Retina (tissue), 1 donor: ENCODE results near the gene KMT2B.

Experiments used
- DNase-seq: peaks from one replicate; pipeline ENCODE4 v3.0.0-alpha.2; 2016

KMT2B gene

DNA sequence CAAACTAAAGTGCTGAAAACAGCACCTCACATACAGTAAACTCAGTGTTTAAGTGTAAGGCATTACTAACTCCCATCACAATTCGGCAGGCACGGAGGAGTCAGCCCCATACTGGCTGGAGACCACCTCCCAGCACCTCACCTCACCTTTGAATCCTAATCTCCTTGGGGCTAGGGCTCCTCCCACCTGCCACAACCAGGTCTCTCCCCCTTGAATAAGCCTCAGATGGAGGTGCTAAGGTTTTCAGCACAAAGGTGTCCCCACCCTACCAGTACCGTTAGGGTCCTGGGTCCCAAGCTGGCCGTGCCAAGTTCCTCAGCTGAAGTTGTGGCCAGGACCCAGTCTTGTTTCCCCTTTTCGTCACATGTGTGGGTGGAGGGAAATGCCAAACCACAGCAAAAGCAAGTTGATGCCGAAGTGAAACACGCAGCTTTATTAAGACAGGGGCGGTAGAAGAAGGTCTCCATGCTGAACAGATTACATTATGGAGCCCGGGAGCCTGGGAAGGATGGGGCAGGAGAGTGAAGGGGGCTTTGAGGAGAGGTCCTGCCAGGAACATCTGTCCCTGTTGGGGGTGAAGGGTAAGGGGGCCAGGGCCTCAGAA lies 24.4 kb downstream of the KMT2B start, which contains the start of gene IGFLR1:
Gene IGFLR1, minus strand, starts transcription at position 332 of the 604 bp plus-strand sequence. CDS start 1,272 bp downstream, outside the sequence.
- DNase-seq: no peak

DNA sequence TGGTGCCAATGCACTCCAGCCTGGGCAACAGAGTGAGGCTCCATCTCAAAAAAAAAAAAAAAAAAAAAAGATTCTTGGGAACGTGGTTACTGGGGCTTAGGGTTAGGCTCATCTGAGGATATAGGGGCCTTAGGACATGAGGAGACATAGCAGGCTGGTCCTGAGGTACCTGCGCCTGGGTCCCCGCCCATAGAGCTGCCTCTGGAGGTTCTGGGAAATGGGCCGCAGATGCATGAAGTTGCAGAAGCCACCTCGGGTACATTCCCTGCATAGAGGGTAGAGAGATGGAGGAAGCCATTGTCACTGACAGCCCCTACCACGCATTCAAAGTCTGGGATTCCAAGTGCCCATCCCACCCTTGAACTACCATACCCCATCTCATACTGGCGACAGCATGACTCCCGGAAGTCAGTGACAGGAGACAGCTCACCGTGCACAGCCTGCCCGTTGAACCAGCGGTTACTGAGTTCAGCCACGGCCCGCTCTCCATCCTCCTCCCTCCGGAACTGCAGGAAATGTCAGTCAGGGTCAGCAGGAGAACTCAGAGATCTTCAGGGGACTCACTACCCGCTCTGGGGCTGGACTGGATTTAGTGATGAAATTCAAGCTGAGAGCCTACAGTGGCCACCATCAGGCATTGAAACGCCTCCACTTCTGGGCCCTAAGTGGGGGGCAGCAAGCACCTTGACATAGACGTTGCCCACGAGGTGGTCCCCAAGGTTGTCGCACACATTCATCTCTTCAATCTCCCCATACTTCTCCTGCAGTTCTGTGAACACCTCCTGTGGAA lies 26.0 kb downstream of the KMT2B start:
- DNase-seq: no peak

DNA sequence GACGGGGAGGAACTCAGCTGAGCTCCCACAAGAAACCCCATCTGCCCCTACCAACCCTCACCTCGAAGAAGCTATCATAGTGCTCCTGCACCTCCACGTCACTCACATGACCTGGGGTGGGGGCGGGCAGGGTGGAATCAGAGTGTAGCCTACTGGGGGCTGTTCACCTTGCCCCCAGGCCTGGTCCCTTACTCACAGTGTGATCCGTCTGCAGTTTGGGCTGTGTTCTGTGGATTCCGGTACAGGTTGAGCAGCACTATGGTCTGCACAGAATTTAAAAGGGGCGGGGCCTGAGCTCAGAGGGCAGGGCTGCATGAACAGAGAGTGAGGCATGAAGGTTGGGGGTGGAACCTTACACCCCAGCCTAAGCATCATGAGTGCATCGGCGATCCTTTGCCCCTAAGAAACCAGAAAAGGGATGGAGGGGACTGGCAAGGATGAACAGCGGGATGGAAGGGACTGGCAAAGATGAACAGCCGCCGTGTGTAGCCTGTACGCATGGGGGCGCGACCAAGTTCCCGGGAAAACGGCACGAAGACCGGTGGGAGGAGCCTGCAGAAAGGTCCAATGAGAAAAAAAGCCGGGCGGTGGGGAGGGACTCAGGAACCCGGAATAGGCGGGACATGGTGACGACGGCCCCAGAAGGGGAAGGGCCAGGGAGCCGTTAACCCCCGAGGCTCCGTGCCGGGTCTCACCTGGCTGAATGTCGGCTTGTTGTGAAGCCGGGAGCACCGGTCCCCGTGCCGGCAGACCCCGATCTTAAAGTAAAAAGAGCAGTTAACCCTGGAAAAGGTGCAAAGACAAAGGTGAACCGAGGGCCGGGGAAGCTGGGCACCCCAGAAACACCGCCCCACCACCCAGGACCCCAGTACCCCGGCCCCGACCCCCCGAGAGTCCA lies 26.9 kb downstream of the KMT2B start:
- DNase-seq: peak; percentile 95

DNA sequence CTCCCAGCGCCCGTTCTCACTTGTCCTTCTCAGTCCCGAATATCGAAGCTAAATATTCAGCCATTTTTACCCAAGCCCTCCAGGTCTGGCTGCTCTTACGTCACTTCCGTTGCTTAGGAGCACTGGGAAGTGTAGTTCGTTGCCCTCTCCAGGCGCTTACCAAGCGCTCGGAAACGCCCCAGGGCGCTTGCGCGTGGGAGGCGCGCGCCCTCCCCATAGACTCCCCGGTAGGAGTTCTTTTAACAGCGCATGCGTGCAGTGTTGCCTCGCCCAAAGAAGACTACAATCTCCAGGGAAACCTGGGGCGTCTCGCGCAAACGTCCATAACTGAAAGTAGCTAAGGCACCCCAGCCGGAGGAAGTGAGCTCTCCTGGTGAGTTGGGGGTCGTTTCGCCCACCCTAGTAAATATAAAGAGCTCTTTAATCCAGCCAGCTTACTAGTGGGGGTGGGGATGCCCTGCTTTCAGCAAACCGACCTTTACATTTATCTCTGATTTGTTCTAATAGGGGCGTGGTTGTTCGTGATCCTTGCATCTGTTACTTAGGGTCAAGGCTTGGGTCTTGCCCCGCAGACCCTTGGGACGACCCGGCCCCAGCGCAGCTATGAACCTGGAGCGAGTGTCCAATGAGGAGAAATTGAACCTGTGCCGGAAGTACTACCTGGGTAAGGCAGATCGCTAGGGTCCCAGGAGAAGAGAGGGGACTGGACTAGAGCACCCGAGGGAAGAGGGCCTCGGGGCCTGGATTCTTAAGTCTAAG lies 27.7 kb downstream of the KMT2B start, which contains the start of the genes PSENEN and U2AF1L4:
Gene PSENEN, plus strand, starts transcription at position 324 of the 759 bp plus-strand sequence. Its CDS starts 280 bp downstream, at position 604.
Gene U2AF1L4, minus strand, starts transcription at position 91 of the 759 bp plus-strand sequence. Its CDS starts 27 bp downstream, at position 64.
- peak; percentile 96 for DNase-seq

DNA sequence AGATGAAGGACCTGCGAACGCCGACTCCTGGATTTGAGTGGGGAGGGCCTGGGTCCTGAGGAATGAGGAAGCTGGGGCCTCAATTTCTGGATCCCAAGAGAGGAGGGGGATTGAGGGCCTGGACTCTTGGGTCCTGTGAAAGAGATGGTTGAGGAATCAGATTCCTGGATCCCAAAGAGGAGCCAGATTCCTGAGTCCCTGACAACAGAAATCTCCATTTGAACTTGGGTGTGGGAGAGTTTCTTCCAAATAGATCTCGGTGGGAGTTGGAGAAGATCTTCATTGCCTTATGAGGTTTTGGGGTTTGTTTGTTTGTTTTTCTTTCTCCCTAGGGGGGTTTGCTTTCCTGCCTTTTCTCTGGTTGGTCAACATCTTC lies 28.3 kb downstream of the KMT2B start:
- no peak for DNase-seq

DNA sequence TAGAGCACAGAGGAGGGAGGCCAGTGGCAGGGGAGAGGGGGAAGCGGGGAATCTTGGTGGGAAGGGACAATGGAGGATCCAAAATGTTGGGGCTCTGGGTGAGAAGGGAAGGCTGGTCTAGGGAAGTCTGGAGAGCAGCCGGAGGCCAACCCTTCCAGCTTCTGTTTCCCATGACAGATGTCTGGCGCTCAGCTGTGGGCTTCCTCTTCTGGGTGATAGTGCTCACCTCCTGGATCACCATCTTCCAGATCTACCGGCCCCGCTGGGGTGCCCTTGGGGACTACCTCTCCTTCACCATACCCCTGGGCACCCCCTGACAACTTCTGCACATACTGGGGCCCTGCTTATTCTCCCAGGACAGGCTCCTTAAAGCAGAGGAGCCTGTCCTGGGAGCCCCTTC lies 28.7 kb downstream of the KMT2B start:
- no peak for DNase-seq

DNA sequence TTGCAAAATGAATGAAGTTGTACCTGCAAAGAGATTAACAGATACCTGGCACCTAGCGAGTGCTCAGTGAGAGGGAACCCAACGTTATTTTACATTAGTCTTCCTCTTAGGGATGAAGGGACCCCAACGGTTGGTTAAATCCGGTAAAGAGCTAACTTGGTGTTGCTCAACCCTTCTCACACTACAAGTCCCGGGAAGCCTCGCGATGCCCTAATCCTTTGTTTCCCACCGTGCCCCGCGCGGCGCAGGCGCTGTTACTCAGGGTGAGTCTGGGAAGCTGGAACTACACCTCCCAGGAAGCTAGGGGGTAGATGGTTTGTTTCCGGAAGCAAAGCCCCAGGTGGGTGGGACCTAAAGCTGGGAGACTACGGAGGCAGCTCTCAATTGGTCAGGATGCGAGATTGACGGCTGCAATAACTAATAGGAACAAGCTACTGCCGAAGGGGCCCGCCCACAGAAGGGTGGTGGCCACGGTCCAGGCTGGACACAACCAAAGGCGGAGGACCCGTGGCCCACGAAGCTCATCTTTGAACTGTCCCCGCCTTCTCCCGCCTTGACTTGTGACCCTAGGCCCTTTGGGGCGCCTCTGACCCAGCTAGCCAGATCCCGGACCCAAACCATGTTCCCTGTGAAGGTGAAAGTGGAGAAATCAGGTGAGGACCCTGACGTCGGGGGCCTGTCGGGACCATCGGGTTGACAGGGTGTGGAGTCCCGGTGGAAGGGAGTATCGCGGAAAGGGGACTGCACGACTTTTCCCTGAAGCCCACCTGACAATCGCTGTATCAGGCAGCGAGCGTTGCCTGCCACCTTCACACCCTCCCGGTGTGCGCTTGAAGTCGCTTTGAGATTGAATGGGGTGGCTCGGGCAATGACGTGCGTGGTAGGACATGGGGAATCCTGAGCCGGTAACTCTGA lies 30.6 kb downstream of the KMT2B start, which contains the start of gene LIN37:
Gene LIN37, plus strand, starts transcription at position 471 of the 915 bp plus-strand sequence. Its CDS starts 149 bp downstream, at position 620.
- peak; percentile 99 for DNase-seq

DNA sequence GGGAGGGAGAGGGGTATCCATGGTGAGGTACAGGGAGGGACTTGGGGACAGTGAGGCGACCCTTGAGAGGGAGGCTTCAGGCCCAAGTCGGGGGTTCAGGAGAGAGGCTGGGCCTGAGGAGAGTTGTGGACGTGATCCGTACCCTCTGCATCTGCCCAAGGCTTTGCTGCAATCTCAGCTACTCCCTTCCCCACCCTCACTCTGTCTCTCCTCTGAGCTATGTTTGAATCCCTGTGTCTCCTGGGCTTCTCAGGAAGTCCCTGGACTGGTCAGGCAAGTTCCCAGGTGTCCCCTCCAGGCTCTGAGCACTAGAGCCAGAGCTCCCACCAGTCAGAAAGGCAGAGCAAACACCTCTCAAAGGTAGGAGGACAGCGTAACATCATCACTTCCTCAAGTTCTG lies 32.4 kb downstream of the KMT2B start:
- no peak for DNase-seq

DNA sequence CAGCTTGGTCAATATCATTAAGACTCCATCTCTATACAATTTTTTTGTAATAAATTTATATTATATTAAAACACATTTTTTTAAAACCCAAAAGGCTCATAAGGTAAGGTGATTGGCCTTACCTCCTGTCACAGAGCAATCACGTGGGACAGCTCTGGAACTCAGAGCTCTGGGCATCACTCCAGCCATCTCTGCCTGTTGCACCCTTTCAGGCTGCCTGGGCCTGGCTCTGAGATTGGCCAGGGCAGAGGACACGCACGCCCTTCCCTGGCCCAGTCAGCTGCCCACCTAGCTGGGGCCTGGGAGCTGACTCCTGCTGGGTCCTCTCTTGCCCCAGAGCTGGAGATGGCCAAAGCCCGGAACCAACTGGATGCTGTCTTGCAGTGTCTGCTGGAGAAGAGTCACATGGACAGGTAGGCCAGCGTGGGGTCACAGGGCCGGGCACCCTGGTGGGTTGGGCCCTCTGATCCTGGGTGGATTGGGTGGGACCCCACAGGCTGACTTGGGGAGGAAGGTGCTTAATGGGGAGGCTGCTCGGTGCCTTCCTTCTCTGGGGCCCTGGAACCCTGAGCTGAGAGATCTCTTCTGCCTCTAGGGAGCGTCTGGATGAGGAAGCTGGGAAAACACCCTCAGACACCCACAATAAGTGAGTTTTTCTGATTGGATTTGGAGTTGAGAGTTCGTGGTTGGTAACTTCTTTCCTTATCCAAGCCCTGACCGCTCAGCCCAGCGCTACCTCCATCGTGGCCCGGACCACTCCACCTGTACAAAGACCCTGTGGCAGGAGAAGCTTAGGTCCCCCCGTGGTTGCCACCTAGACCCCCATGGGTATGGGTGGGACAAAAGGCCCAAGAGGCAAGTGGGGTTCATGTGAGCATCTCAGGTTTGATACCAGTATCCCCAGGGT lies 34.3 kb downstream of the KMT2B start:
- DNase-seq: no peak

DNA sequence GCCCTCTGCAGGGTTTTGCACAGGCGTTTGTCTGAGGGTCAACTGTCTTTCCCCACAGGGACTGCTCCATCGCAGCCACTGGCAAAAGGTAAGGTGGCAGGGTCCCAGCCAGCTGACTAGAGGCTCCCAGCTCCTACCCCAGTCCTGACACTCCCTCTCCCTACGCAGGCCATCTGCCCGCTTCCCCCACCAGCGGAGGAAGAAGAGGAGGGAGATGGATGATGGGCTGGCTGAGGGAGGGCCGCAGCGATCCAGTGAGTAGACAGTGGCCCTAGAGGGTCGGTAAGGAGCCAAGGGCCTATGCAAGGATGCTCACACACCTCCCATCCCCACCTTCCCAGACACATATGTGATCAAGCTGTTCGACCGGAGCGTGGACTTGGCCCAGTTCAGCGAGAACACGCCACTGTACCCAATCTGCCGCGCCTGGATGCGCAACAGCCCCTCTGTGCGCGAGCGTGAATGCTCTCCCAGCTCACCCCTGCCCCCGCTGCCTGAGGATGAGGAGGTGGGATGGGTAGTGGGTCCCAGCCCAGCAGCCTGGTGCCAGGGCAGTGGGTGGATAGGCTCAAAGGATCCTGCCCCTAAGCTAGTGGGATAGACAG lies 35.0 kb downstream of the KMT2B start:
- DNase-seq: no peak

DNA sequence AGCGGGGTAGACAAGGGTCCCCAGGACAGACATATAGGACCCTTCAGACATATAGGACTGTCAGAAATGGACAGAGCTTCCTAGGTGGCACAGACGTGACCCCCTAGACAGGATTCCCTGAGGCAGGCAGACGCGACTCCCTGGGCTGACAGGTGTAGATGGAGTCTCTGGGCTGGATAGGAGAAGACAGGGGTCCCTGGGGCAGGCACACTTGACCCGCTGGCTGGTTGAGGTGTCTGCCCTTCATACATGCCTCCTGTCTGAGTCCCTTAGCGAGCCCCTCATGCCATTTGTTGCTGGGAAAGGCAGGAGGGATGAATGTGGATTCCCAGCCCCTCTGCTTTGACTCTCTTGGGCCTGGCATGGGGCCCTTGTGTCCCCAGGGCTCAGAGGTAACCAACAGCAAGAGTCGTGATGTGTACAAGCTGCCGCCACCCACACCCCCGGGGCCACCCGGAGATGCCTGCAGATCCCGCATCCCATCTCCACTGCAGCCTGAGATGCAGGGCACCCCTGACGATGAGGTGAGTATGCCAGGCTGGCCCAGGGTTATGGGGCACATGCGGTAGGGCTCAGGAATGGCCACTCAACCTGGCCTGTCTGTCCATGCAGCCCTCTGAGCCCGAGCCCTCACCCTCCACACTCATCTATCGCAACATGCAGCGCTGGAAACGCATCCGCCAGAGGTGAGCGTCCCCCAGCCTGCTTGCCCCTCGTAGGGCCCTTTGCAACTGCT lies 36.0 kb downstream of the KMT2B start:
- no peak for DNase-seq

DNA sequence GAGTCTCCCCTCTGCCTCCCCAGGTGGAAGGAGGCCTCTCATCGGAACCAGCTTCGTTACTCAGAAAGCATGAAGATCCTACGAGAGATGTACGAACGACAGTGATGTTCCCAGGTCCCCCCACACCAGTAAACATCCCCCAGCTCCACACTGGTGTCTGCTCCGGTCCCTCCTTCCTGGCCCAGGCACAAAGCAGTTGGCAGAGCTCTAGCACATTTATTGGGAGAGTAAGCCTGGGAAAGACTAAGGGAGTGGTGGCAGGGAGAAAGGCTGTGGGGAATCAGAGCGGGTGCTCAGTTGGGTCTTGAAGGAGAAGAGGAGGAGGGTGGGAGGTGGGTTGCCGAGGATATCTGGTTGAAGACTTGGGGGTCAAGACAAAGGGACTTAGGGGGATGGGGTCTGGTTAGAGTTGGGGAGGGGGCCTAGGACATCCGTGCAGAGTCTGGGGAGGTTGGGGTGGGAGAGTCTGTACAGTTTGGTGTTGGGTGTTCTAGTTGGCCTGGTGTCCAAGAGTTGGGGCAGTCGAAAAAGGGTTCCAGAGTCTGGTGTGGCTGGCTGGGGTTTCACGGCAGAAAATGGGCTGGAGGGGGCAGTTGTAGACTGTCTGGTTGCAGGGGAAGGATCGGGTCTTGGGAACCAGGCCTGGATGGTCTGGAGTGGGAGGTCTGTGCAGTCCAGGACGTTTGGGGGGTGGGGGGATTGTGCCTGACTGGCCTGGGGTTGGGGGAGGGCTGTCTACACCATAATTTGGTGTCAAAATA lies 36.7 kb downstream of the KMT2B start:
- no peak for DNase-seq

DNA sequence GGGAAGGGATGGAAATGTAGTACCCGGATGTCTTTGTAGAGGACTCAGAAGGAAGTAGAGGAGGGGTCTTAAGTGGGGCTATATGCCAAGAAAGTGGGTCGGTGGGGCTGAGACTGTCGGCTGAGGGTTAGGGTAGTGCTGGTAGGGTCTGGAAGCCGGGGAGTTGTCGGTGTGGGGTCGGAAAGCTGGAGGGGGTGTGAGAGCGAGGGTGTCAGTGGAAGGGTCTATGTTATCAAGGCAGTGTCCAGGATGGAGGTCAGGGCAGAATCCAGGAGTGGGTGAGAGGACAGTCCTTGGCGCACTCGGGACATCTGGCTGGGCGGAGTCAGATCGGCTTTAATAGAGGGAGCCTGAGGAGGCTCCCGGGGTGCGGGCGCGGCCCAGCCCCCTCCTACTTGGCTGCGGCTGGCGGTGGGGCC lies 37.3 kb downstream of the KMT2B start:
- DNase-seq: no peak

DNA sequence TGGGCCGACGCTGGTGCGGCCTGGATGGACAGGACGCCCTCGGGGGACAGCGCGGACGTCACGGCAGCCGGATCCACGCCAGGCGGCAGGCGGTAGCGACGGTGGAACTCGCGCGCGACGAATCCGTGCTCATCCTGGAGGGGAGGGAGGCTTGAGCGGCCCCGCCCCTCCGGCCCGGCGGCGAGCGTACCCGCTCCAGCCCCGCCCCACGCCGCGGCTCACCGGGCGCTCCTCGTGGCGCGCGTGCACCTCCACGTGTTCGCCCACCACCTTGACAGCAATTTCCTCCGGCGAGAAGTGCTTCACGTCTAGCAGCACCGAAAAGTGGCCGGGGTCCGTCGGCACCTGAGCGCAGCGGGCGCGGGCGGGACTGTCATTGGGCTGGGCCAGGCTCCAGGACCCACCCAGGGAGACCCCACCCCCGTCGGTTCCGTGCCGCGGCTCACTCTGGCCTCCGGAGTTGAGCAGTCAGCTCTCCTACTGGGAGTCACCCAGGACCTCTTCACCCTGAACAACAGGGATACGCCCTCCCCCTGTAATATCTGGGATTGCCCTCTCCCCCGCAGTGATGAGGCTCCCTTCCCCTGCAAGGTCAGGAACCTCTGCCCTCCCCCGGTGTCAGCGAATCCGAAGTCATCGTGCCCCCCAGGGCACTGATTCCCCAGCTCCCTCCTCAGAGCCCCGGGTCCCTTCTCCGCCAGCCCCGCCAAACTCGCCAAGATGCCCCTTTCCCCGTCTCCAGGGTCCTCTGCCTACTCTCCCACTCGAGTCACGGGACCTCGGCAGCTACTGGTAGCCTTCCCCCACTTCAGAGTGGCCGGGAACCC lies 38.0 kb downstream of the KMT2B start:
- DNase-seq: peak; percentile 59

DNA sequence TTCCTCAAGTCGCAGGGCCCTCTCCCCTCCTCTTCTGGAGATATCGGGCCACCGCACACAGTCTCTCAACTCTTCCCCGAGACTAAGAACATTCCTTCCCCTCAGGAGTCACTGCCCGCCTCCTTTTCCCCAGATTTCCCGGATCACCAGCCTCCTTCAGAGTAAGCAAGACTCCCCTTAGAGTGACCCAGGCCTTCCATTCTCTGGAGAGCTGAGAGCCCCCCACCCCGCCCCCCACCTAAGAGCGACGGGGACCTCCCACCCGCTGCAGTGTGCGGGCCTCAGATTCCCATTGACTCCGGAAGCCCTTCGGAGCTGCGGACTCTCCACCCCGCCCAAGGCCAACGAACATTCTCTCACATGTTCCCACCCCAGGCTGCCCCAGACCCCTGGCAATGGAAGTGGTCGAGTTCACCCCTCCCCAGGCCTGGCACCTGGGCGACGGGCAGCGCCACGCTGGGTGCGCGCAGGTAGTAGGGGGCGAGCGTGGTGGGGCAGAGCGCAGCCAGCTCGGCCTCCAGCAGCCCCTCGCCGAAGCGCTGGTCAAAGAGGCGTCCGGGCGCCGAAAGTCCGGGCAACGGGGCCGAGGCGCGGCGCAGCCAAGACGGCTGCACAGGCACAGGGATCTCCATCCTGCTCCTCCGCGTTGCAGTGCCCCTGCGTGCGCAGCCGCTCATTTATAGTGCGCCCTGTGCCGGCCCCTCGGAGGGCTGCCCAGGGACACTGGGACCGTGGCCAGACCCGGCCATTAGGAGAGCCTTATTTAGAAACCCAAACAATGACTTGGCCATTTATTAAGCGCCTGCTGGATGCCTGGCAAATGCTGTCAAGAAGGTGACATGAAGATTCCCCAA lies 38.8 kb downstream of the KMT2B start, which contains the start of gene HSPB6:
Gene HSPB6, minus strand, starts transcription at position 653 of the 854 bp plus-strand sequence. Its CDS starts 21 bp downstream, at position 632.
- peak; percentile 55 for DNase-seq

DNA sequence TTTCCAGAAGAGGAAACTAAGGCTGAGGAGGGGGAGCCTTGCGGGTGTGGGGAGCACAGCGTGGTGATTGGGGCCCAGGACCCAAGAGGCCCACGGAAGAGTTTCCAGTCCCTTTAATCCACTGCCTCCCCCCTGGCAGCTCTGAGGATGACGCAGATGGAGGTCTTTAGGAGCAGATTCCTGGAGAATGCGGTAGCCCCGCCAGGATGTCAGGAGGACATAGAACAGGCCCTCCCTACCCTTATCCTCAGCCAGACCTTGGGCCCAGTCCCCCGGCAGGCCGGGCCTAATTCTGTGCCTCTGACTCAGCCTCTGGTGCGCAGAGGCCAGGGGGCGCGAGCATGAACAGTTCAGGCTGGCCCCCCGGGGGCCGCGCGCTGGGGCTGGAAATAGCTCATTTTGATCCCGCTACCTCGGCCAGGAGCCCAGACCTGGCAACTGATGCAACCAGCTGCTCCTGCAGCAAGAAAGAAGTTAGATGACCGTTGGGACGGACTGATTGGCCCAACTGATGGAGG lies 39.5 kb downstream of the KMT2B start:
- no peak for DNase-seq
